GM19455 (cell line): ENCODE measurements around the gene FPGS.

ENCODE experiments used
- ATAC-seq: cut with Tn5 transposase; IDR thresholded peaks from one replicate; pipeline ENCODE4 v1.9.1; 2021; ENCODE audit not compliant: unreplicated experiment

FPGS gene

DNA sequence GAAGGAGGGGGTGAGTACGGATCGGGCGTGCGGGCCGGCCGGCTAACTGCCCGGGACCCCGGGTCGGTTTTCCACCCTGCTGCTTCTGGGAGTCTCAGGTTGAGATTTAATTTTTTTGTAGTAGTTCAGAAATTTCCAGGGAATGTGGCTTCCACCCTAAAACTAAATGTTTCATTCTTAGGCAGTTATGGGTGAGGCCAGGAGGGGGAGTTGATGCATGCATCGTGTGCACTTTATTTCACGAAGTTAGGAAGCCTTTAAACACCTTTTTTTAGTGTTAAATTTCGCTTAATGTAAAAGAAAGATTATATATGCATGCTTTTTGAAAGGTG, 15.9 kb upstream of the FPGS start:
- no peak for ATAC-seq

DNA sequence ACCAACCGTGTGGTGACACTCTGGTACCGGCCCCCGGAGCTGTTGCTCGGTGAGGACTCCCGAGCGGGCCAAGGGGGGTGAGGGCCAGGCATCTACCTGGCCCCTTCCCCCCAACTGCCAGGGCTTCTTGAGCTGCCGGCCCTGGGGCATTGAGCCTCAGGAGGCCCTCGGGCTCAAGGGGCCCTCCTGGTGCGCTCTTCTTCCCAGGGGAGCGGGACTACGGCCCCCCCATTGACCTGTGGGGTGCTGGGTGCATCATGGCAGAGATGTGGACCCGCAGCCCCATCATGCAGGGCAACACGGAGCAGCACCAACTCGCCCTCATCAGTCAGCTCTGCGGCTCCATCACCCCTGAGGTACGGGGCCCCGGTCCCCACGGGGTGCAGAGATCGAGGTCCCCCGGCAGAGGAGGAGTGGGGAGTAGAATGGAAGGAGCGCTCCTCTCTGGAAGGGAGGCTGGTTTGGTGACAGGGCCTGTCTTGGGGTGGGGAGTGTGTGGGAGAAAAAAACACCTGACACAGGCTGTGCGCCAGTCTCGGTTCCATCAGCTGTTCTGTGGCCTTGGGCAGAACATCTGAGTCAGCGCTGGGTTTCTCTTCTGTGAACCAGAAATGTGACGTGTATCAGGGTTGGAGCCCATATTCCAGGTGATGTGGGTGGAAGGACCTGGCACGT, 14.2 kb upstream of the FPGS start:
- no peak for ATAC-seq

DNA sequence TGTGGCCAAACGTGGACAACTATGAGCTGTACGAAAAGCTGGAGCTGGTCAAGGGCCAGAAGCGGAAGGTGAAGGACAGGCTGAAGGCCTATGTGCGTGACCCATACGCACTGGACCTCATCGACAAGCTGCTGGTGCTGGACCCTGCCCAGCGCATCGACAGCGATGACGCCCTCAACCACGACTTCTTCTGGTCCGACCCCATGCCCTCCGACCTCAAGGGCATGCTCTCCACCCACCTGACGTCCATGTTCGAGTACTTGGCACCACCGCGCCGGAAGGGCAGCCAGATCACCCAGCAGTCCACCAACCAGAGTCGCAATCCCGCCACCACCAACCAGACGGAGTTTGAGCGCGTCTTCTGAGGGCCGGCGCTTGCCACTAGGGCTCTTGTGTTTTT, 13.5 kb upstream of the FPGS start:
- ATAC-seq = no peak

DNA sequence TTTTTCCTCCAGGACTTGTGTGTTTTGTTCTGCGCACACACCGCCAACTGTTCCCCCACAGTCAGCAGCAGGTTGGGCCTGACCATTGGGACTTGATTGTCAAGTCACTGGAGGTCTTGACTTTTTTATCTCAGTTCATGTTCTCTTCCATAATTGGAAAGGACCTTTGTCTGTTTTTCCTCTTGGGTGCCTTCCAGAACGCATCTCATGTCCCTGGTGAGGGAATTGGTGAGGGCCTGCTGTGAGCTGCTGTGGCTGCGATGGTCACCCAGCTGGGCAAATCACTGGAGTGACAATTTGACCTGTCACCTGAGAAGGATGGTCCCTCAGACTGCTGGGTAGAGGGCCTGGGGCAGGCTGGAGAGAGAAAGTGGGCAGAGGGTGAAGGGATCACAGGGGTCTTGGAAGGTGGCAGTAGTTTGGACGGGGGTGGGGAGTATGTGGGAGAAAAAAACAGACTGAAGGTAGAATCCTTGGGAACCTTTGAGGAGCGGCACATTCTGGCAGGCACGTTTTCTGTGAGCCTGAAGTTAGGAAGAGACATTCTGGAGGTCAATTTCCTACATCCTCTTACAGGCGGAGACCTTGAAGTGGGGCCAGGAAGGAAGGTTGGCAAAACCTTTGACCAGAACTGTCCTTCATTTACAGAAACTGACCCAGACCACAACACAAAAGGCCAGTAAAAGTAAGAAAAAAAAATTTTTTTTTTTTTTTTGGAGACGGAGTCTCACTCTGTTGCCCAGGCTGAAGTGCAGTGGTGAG, 12.4 kb upstream of the FPGS start:
- no peak for ATAC-seq

DNA sequence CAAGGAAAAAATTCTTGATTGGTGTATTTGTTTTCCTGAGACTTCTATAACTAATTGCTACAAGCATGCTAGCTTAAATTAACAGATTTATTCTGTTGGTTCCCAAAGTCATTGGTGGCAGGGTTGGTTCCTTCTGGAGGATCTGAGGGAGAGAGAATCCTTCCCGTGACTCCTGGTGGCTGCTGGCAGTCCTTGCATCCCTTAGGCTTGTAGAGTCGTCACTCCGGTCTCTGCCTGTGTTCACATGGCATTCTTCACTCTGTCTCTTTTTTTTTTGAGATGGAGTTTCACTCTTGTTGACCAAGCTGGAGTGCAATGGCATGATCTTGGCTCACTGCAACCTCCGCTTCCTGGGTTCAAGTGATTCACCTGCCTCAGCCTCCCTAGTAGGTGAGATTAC, 11.6 kb upstream of the FPGS start:
- ATAC-seq = no peak

DNA sequence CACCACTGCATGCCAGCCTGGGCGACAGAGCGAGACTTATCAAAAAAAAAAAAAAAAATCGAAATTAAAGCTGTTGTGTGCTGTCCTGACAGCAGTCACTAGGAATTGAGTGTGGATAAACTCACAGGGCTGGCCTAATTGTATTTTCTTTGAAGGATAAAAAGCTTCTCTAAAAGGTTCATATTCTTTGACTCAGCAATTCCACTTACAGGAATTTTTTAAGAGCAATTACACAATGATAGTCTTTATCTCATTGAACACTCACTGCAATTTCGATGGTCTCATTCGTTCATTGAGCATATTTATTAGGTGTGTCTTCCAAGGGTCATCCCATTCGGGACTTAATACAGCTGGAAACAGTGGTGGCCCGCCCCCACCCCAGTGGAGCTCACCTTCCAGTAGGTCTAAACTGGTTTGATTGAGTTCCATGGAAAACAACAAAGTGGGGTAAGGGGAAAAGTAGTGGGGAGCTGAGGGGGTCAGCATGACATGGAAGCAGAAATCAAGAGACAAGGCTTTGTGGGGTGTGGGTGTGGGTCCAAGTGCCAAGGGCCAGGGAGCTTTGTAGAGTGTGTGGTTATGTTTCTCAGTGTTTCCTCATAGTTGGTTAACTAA, 10.2 kb upstream of the FPGS start:
- no peak for ATAC-seq

DNA sequence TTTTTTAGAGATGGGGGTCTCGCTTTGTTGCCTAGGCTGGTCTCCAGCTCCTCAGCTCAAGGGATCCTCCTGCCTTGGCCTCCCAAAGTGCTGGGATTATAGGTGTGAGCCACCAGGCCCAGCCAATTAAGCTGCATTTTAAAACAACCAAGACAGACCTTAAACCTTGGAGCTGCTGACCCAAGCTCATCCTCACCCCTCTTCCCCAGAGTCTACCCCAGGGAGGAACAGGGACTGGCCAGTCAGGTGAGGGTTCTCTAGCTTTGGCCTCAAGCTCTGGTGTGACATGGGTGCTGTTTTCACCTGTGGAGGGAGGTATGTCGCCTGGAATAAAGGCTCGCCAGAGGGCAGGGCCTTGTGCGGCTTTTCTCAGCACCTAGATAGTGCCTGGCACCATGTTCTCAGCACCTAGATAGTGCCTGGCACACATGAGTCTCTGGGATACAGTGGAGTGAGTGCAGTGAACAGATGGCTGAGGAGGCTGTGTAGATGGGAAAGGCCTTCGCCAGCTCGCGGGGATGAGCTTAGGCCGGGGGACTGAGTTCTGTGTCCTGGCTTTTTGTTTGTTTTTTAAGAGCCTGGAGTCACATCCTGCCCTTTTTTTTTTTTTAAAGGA, 9.5 kb upstream of the FPGS start:
- ATAC-seq = no peak

DNA sequence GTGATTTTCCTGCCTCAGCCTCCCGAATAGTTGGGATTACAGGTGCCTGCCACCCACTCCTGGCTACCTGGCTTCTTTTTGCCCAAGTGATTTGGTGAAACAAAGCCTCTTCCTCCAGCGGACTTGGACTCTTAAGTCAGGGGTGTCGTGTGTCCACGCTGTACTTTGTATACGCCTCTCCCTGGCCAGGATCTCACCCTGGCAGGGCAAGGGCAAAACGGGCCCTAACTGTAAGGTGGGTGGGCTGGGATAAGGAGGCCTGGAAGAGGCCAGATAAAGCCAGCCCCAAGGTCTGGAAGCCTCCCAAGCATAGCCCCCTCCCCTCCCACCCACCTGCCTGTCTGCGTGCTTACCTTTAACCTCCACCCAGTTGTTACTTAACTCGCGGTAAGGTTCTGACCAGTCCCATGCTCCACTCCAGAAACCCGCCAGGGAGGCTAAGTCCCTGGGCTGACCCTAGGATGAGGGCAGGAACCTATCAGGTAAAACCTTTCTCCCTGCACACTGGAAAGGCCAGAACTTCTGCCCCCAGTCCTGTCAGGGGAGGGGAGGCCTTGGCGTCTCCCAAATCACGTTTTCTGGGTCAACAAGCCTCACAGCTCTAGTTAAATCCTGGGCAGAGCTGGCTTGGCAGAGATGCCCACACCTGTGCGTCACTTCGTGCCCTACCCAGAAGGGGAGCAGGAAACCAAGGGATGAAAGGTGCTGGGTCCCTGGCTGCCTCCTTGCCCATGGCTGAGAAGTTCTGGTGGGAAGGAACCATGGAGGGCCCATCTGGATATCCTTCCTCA, 8.5 kb upstream of the FPGS start:
- no peak for ATAC-seq

DNA sequence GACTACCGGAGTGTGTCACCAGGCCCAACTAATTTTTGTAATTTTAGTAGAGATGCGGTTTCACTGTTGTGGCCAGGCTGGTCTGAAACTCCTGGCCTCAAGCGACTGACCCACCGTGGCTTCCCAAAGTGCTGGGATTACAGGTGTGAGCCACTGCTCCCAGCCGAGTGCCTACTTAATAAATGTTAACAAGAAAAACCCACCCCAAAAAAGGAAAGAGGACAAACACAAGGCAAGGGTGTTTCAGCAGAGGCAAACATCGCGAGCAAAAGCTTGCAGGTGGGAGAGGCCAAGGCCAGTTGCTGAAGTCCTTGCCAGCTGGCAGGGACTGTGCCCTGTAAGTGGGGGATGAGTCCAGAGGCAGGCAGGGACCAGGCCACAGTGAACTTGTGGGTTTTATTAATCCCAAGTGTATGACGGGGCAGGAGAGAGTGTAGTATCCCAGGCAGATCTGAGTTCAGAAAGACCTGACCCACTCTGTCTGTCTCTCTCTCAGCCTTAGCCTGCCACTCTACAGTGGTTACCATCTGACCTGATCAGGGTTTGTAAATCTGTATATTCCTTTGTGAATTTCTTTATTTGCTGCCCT, 6.4 kb upstream of the FPGS start:
- no peak for ATAC-seq

DNA sequence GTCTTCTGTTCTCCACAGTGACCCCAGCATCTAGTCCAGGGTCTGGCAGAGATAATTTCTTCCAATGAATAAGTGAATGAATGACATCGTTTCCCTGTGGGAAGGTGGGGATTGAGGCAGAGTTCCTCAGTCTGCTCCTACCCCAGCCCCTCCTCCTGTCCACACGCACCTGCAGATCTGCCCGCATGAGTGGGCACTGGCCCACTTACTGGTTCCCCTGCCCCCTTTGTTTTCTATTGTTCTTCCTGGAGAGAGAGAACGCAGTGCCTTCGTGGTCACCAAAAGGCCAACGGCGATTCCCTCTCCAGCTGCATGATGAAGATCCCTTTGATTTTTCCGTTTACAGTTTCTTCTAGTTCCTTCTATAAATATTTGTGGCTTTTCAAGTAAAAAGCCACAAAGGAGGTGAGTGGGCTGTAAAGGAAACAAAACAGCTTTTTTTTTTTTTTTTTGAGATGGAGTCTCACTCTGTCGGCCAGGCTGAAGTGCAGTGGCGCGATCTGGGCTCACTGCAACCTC, 5.8 kb upstream of the FPGS start:
- ATAC-seq = no peak

DNA sequence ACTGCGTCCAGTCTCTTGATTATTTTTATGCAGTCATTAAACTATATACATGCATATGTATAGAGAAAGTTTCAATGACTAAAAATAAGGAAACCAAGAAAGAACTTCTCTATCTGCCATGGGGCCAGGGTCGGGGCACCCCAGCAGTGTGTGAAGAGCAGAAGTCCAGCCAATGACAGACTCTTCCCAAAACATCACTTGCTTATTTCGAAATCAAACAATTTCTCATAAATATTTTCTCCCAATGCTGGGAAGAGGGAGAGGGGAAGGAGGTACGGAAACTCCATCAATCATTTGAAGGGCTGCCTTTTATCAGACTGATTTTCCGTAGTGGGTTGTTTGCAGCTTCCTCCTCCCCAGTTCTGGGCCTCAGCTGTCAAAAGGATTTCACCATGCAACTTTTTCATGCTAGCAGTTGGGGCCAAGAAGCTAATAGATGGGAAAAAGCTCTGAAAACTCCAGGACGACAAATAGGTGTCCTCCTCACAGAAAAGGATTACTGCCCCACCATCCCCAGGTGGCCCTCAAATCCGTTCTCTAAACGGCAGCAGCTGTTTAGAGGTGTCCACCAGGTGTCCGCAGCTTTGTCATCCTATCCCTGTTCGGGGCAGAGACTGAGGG, 617 bp upstream of the FPGS start:
- ATAC-seq = peak; percentile 31

DNA sequence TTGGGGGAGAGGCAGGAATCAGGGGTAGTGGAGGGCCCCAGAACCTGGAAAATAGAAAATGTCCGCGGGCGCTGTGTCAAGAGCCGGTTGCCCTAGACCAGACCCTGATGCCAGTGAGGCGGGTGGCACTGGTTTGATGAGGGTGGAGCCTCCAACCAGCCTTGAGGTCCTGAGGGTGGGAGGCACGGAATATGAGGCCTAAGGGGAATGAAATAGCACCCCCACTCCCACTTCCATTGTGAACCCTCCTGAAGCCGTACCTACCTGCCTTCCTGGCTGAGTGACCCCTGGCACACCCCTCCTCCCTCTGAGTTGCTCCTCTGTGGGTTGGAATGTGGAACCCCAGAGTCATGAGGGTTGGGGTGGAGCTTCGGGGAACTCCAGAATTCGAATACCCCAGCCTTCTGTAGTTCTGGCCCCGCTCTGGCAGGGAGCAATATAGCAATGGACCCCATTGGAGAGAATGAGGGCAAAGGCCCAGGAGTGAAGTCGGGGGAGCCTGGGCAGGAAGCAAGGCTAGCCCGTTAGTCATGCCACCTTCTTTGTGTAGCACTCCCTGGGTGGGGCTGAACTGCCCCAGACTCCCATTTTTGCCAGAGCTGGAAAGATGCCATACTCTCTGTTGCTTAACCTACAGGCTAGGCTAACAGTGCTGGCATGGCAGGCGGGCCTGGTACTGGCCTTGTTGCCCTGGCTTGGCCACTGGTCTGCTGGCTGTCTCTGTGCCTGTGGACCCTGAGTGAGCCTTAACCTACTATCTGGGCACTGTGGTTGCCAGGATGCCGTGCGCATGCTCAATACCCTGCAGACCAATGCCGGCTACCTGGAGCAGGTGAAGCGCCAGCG, 1.0 kb downstream of the FPGS start:
- ATAC-seq = no peak

DNA sequence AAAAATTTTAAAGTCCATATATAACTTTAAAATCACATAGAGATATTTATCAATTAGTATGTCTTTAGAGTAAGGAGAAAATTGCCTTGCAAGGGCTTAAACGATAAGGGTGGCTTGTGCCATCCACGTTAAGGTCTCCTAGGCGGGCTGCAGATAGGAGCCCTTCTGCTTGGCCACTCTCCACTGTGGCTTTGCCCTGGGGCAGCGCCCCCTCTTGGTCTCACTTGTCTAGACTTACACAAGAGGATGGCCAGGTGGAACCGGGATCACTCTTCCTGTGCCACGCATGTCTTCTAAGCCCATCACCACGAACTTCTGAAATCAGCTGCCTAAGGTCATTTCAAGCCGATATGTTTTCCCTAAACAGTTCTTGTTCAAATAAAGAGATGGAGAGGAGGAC, 2.9 kb downstream of the FPGS start:
- no peak for ATAC-seq

DNA sequence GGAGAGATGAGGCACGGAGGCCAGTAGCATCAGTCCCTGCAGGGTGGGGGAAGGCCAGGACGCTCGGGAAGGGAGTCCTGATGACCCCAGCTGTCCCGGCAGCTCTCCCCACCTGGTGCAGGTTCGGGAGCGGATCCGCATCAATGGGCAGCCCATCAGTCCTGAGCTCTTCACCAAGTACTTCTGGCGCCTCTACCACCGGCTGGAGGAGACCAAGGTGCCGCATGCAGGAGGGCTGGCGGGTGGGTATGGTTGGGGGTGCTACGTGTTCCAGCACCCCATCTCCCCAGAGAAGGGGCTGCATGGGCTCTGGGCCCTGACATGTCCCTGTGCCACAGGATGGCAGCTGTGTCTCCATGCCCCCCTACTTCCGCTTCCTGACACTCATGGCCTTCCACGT, 4.2 kb downstream of the FPGS start:
- no peak for ATAC-seq

DNA sequence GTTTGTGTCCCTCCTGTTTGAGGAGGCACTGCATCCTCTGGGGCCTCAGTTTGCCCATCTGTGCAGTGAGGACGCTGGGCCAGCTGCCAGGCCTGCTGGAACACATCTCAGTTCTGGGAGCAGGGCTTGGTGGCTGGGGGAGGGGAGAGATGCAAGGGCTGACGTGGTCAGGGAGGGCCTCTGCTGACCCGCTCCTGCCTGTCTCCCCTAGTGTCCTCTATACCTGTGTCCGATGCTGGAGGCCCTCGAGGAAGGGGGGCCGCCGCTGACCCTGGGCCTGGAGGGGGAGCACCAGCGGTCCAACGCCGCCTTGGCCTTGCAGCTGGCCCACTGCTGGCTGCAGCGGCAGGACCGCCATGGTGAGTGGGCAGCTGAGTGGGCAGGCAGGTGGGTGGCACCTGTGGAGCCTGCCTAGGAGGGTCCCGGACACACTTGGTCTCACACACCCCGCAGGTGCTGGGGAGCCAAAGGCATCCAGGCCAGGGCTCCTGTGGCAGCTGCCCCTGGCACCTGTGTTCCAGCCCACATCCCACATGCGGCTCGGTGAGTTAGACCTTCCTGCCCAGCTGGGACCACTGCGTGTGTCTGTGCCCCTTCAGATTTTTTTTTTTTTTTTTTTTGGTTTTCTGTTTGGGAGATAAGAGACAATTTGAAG, 5.8 kb downstream of the FPGS start:
- ATAC-seq = no peak

DNA sequence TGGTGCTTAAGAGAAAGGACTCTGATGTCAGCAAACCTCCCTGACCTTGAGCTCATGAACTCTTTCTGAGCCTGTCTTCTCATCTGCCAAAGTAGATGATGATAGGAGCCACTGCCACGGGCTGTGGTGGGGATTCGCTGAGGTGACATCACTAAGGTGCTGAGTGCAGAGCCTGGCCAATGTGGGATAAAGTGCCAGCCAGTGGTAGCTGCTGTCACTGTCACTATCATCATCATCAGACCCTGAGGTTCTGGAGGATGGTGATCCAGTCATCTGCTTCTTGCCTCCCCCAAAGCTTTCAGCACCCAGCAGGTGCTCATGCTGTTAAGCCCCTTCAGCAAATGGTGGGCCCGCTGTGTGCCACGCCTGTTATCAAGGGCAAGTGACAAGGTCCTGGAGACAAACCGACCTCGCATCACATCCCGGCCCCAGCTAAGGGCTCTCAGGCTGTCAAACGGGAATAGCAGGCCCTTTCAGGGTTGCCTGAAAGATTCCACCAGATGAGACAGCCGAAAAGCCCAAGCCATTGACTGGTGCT, 6.4 kb downstream of the FPGS start:
- ATAC-seq = no peak

DNA sequence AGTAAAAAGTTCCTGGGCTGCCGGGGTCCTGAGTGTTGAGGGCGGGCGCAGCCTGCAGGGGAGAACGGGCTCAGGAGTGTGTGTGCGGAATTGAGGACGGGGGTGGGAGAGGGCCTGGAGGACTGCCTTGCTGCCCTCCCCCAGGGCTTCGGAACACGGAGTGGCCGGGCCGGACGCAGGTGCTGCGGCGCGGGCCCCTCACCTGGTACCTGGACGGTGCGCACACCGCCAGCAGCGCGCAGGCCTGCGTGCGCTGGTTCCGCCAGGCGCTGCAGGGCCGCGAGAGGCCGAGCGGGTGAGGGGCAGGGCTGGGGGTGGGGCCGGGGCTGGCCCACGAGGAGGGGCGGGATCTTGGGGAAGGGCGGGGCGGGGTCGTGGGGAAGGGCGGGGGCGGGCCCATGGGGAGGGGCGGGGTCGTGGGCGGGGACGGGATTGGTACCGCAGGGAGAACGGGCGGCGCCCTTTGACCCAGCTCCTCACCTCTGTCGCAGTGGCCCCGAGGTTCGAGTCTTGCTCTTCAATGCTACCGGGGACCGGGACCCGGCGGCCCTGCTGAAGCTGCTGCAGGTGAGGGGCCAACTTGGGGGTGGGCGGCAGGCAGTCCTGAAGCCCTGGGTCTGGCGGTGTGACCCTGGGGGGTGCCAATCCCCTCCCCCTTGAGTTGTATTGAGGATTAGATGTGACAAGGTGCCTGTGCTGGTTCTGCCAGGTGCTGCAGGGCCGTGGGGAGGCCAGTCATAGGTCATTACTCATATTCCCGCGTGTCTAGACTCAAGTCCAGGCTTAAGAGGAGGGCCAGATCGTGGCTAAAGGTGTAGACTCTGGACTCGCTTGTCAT, 7.1 kb downstream of the FPGS start:
- ATAC-seq = no peak
